ENCODE data around the gene SLC1A2. TPM values are rescaled to one million over a fixed set of nuclear protein-coding genes. Genes with fewer than 3 reads are reported as not detected.

The SLC1A2 gene
- total RNA-seq, 2 donors from 2014 or later: 0.63 to 2.5 TPM

DNA sequence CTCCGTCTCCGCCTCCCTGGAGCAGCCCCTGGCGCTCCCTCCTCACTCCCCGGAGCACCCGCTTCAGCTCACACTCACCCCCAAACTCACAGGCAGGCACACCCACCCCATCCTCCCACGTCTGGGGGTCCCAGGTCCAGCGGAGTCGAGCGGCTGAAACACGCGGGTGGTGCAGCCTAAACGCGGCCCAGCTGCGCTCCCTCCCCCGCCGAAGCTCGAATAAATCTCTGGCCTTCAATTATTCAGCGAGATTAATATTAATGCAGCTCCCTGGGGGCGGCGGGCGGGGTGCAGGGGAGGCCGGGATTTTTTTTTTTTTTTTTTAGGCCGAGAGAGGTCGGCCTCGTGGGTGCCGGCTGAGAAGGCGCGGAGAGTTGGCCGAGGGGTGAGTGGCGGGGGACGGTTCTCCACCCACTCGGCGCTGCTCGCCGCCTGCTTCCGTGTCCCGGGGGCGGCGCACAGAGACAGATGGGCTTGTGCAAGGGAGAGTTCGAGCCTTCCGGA, 524 bp upstream of the SLC1A2 start:
- no peak for DNase-seq (ENCODE audit: low spot score)
- Histone ChIP-seq H3K27ac (no peak overlapping the region), H3K36me3 (no peaks in the 10 kb centered on the region), H3K27me3 (no peaks in the 10 kb centered on the region), H3K9me3 (no peaks in the 10 kb centered on the region), H3K4me3 (peak overlapping the region; percentile 35 to 52), H3K4me1 (peaks cover 0 to 29% of the 10 kb centered on the region in 2 donors)
- TF ChIP-seq, protein P1, sequence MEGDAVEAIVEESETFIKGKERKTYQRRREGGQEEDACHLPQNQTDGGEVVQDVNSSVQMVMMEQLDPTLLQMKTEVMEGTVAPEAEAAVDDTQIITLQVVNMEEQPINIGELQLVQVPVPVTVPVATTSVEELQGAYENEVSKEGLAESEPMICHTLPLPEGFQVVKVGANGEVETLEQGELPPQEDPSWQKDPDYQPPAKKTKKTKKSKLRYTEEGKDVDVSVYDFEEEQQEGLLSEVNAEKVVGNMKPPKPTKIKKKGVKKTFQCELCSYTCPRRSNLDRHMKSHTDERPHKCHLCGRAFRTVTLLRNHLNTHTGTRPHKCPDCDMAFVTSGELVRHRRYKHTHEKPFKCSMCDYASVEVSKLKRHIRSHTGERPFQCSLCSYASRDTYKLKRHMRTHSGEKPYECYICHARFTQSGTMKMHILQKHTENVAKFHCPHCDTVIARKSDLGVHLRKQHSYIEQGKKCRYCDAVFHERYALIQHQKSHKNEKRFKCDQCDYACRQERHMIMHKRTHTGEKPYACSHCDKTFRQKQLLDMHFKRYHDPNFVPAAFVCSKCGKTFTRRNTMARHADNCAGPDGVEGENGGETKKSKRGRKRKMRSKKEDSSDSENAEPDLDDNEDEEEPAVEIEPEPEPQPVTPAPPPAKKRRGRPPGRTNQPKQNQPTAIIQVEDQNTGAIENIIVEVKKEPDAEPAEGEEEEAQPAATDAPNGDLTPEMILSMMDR (IDR thresholded peaks at IDR 0.05): no peak

DNA sequence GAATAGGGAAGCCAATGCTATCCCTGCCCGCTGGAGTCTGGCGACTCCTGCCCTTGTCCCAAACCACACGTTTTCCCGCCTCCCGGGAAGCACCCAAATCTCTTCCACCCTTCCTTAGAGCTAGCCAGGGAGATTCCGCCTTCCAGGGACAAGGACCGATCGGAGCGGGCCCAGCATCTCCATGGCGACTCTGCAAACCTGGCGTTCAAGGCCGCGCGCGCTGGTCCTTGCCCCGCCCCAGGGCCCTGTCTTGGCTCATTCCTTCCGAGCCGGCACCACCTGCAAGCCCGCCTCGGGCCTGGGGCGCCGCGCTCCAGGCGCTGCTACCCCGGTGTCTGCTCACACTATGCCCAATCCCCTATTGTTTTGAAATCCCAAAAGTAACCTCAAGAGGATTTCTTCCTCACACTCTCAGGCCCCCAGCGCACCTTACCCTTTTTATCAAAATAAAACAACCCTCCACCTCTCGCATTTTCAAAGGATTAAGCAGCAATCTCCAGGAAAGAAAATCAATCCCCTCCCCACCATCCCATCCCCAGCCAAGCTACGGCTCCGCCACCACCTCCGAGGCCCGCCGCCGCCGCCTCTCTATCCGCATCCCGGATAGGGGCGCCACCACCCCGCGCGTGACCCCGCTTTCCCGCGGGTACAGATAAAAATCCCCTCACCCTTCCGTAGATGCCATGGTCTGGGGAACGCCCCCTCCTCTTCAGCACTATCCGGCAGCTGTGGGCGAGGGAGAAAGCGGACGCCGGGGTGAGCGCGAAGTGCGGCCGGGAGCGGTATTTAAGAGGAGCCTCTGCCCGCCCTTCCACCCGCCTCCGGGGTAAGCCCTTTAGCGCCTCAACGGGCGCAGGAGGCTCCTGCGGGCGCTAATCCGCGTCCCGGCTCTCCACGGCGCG, 825 bp downstream of the SLC1A2 start:
- no peak for DNase-seq (ENCODE audit: low spot score)
- H3K36me3 ChIP-seq: no peaks in the 10 kb centered on the region
- H3K4me3 ChIP-seq: peak overlapping the region; percentile 35 to 52
- H3K27me3 ChIP-seq: no peaks in the 10 kb centered on the region
- peaks cover 0 to 29% of the 10 kb centered on the region in 2 donors for H3K4me1 ChIP-seq
- no peak overlapping the region for H3K27ac ChIP-seq
- H3K9me3 ChIP-seq: no peaks in the 10 kb centered on the region
- TF ChIP-seq, protein P1 (IDR thresholded peaks at IDR 0.05): no peak

DNA sequence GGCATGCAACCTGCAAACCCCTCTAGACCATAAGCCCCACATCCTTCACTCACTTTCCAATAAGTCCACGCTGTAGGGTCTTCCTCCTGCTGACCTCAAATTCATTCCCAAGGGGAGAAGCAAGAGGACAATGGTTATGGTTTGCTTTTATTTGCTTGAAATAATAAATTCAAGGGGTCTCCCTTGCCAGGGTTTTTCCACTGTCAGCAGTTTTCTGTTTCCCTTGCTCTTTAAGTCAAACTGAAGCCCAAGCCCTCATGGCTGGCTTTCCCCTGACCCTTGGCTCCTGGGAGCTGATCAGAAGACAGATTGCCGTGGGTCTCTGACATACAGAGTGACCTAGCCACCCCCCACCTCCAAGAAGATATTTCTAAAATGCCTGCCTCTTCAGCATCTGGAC, 3.9 kb downstream of the SLC1A2 start:
- Histone ChIP-seq H3K4me1 (peaks cover 0 to 27% of the 10 kb centered on the region in 2 donors), H3K36me3 (no peaks in the 10 kb centered on the region), H3K27ac (no peak overlapping the region), H3K27me3 (no peaks in the 10 kb centered on the region), H3K4me3 (no peak overlapping the region), H3K9me3 (no peaks in the 10 kb centered on the region)
- DNase-seq (ENCODE audit: low spot score): no peak
- TF ChIP-seq, protein P1 (IDR thresholded peaks at IDR 0.05): no peak

DNA sequence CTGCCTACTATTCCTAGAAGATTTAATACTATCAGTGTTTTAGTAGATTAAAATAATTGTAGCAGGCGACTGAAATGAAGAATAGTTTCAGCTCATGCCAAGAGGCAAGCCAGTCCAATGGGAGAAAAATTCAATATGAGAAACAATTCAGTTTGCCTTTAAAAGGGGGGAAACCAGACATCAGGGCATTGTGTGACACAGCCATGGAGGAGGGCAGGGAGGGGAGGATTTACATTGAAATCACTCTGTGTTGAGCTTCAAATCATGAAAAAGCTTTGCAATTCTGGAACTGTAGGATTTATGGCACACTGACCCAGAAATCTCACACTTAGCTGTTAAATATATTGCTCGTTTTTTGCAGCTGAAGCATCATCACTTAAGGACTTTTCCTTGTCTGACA, 4.6 kb downstream of the SLC1A2 start:
- peaks cover 0 to 20% of the 10 kb centered on the region in 2 donors for H3K4me1 ChIP-seq
- no peak overlapping the region for H3K27ac ChIP-seq
- TF ChIP-seq, protein P1 (IDR thresholded peaks at IDR 0.05): no peak
- no peaks in the 10 kb centered on the region for H3K9me3 ChIP-seq
- H3K4me3 ChIP-seq: no peak overlapping the region
- DNase-seq (ENCODE audit: low spot score): no peak
- H3K27me3 ChIP-seq: no peaks in the 10 kb centered on the region
- H3K36me3 ChIP-seq: no peaks in the 10 kb centered on the region

DNA sequence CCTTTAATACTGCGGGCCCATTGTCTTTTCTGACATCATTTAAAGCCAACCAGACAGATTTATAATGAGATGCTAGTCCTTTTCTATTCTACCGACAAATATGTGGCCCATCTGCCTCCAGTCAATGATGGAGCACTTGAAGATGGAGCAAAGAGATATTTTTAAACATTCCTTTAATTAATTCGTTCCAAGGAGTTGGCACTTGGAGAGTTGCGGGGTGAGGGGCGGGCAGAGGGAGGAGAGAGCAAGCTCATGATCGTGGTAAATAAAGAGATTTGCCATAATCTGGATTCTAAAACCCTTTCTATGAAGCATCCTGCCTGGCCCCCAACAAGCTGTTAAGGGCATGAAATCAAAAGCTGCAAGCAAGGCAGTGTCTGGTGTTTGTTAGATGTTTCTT, 5.0 kb downstream of the SLC1A2 start:
- Histone ChIP-seq H3K27ac (no peak overlapping the region), H3K4me1 (peaks cover 0 to 15% of the 10 kb centered on the region in 2 donors), H3K36me3 (no peaks in the 10 kb centered on the region), H3K4me3 (no peak overlapping the region), H3K27me3 (no peaks in the 10 kb centered on the region), H3K9me3 (no peaks in the 10 kb centered on the region)
- DNase-seq (ENCODE audit: low spot score): no peak
- TF ChIP-seq, protein P1 (IDR thresholded peaks at IDR 0.05): no peak
